PFSK-1 (cell line): ENCODE results near the gene ACAA1.

Experiments
- FOXP2 ChIP-seq: optimal IDR thresholded peaks from 2 replicates; pipeline ENCODE3; 2011; ENCODE audit warnings: borderline replicate concordance, control low read depth, inconsistent platforms; ENCODE audit not compliant: insufficient read depth; ENCODE audit errors: extremely low read length, extremely low read depth
- POLR2AphosphoS5 ChIP-seq: IDR thresholded peaks from 2 replicates; pipeline ENCODE4 v1.6.1; 2012; ENCODE audit warnings: low read depth, mild to moderate bottlenecking, control low read depth, low read length, moderate library complexity
- SIN3A ChIP-seq: IDR thresholded peaks from 2 replicates; pipeline ENCODE4 v1.6.1; 2012; ENCODE audit warnings: mild to moderate bottlenecking, low read length, moderate library complexity, borderline replicate concordance; ENCODE audit not compliant: insufficient read depth
- TF ChIP-seq, protein P1 (sequence below), 2 experiments: IDR thresholded peaks; 2 replicates each; pipeline versions ENCODE4 v1.6.1 to v1.8.0; 2011 to 2012; ENCODE audit warnings: low read depth in 2 of 2, low read length in 2 of 2, control low read depth in 1 of 2, inconsistent platforms in 1 of 2, mild to moderate bottlenecking in 1 of 2, moderate library complexity in 1 of 2; ENCODE audit not compliant: insufficient read depth in 1 of 2

DNA sequence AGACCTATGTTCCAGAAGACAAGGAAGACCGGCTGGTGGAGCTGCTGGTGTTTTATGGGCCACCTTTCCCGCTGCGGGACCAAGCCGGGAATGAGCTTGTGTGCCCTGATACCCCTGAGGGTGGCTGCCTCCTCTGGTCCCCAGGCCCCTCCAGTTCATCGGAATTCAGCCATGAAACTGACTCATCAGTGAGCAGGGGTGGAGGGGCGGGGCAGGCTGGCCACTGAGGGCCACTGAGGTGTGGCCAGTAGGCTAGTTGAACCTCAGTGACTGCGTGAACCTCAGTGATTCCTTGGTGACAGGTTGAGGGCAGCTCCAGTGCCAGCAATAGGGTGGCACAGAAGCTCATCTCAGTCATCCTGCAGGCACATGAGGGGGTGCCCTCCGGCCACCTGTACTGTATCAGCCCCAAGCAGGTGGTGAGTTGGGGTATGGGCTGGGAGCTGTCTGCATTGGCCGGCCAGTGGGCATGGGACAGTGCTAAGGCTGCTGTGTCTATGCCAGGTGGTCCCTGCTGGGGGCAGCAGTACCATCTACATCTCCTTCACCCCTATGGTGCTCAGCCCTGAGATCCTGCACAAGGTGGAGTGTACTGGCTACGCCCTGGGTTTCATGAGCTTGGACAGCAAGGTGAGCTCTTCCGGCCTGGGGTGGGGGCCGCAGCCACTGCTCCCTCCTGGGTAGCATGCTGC, 20.3 kb downstream of the ACAA1 start:
- TF ChIP-seq FOXP2, result no peak
- no peak for TF ChIP-seq POLR2AphosphoS5
- TF ChIP-seq SIN3A, result no peak
- TF ChIP-seq, protein P1, sequence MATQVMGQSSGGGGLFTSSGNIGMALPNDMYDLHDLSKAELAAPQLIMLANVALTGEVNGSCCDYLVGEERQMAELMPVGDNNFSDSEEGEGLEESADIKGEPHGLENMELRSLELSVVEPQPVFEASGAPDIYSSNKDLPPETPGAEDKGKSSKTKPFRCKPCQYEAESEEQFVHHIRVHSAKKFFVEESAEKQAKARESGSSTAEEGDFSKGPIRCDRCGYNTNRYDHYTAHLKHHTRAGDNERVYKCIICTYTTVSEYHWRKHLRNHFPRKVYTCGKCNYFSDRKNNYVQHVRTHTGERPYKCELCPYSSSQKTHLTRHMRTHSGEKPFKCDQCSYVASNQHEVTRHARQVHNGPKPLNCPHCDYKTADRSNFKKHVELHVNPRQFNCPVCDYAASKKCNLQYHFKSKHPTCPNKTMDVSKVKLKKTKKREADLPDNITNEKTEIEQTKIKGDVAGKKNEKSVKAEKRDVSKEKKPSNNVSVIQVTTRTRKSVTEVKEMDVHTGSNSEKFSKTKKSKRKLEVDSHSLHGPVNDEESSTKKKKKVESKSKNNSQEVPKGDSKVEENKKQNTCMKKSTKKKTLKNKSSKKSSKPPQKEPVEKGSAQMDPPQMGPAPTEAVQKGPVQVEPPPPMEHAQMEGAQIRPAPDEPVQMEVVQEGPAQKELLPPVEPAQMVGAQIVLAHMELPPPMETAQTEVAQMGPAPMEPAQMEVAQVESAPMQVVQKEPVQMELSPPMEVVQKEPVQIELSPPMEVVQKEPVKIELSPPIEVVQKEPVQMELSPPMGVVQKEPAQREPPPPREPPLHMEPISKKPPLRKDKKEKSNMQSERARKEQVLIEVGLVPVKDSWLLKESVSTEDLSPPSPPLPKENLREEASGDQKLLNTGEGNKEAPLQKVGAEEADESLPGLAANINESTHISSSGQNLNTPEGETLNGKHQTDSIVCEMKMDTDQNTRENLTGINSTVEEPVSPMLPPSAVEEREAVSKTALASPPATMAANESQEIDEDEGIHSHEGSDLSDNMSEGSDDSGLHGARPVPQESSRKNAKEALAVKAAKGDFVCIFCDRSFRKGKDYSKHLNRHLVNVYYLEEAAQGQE (IDR thresholded peaks at IDR 0.05; ENCODE audit: insufficient read depth in 1 of 2, low read depth in 2 of 2, low read length in 2 of 2), result no peak
